Fibroblast of skin of right biceps (primary cell): ENCODE measurements around the gene MYO9A.
"Not testable (repeated sequence)": the region's sequence is repeated elsewhere in the genome, so short reads cannot be mapped to it uniquely, and the experiment has no call there.

ENCODE experiments used
- DNase-seq: peaks from one replicate; pipeline ENCODE4 v3.0.0-alpha.2; 2013

Gene MYO9A

DNA sequence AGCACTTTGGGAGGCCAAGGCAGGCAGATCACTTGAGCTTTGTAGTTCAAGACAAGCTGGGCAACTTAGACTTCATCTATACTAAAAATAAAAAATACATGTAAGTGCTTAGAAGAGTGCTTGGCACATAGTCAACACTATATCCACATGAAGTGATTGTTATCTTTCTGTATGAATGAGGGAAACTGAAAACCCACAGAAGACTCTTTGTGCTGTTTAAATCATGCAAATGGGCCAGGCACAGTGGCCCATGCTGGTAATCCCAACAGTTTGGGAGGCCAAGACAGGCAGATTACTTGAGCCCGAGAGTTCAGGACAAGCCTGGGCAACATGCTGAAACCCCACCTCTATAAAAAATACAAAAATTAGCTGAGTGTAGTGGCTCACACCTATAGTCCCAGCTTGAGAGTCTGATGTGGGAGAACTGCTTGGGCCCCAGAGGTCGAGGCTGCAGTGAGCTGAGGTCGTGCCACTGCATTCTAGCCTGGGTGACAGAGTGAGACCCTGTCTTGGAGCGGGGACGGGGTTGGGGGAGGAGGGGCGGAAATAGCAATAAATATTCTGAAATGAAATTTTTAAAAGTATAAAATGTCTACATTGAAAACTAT lies 177.9 kb downstream of the MYO9A start:
- DNase-seq: no peak

GRCh38 chr15:71937650-71938311 lies 180.2 kb downstream of the MYO9A start:
- no peak for DNase-seq

DNA sequence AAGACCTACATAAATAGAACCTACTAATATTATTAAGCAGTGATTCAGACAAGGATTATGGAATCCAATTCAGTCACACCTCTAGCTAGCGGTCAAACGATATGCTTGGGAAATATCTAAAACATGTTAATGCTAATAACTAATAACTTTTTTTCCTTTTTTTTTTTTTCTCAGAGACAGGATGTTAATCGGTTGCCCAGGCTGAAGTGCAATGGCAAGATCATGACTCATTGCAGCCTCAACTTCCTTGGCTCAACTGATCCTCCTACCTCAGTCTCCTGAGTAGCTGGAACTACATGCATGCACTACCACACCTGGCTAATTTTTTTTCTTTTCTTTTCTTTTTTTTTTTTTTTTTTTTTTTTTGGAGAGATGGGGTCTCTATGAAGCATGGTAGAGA lies 183.5 kb downstream of the MYO9A start:
- no peak for DNase-seq

- DNase-seq: no peak
These were observed 185.3 kb downstream of the MYO9A start for GRCh38 chr15:71932689-71933088.

- no peak for DNase-seq
These were observed 186.7 kb downstream of the MYO9A start for GRCh38 chr15:71931261-71931660.

GRCh38 chr15:71925145-71925544 lies 192.8 kb downstream of the MYO9A start:
- no peak for DNase-seq

DNA sequence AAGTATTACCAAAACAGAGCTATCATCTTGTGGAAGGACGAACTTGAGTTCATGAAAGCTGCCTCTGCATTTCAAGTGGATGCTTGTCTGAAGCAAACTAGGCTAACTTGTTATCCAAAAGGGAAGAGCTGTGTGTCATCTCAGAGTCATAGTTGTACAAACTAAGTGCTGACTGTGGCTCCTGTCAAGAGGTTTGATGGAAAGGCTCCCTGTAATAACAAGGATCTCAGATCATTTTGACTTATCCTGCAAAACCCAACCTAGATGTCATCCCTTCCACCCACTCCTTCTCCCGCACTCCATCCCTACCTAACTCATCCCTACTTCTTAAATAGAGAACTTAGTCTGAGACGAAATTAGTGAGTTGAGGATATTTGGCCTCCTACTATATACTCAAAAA lies 196.8 kb downstream of the MYO9A start:
- DNase-seq: peak; percentile 26

GRCh38 chr15:71920573-71920972 lies 197.4 kb downstream of the MYO9A start:
- DNase-seq: no peak

DNA sequence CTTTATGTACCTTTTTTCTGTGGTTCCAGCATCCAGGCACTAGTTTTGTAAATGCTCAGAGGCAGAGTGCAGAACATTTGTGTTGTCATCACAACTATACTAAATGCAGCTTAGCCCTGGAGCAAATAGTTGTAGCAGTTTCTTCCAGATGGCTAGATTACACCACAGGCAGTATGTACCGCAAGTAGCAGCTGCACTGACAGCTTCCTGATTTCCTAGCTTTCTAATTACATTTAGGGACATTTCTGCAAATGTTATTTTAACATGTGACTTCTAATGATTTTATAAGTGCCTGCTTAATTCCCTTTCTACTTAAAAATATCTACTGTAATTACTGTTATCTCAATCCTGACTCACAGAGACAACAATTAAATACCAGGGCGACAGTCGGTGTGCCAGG lies 201.1 kb downstream of the MYO9A start:
- DNase-seq: no peak

DNA sequence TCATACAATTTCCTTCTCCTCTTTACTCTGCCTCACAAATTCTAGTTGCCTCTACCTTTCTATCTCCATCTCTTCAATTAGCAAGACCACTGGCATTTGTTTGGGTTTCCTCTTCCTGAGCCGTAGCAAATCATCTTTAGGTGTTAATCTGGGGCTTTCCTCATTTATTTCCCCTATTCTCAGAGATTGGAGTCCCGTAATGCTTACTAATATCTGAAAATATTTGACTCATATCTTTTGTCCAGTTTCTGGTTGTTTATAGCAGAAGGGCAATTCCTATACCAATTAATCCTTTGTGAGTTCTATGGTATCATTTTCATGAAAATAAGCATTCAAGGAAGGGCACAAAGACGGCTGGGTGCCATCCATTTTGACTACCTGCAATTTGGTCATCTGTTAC lies 203.9 kb downstream of the MYO9A start:
- no peak for DNase-seq

- no peak for DNase-seq
These were observed 218.3 kb downstream of the MYO9A start for GRCh38 chr15:71899674-71900073.

- peak; percentile 50 for DNase-seq
These were observed 224.3 kb downstream of the MYO9A start for GRCh38 chr15:71893691-71894090.

DNA sequence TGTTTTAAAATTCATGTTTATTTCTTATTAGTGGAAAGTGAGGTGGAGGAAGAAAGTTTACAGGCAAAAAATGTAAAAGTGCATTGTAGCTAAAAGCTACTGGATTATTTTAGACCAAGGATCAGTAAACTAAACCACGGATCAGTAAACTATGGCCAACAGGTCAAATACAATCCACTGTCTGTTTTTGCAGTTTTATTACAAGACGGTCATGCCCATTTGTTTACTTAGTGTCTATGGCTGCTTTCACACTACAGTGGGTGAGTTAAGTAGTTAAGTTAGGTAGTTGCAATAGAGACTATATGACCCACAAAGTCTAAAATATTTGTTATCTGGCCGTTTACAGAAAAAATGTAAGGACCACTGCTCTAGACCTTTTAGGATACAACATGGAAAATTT lies 225.6 kb downstream of the MYO9A start:
- DNase-seq: no peak

- no peak for DNase-seq
These were observed 226.9 kb downstream of the MYO9A start for GRCh38 chr15:71891026-71891425.

- no peak for DNase-seq
These were observed 228.0 kb downstream of the MYO9A start for GRCh38 chr15:71889947-71890346.

GRCh38 chr15:71889385-71889784 lies 228.6 kb downstream of the MYO9A start:
- no peak for DNase-seq

GRCh38 chr15:71888797-71889196 lies 229.2 kb downstream of the MYO9A start:
- DNase-seq: no peak

DNA sequence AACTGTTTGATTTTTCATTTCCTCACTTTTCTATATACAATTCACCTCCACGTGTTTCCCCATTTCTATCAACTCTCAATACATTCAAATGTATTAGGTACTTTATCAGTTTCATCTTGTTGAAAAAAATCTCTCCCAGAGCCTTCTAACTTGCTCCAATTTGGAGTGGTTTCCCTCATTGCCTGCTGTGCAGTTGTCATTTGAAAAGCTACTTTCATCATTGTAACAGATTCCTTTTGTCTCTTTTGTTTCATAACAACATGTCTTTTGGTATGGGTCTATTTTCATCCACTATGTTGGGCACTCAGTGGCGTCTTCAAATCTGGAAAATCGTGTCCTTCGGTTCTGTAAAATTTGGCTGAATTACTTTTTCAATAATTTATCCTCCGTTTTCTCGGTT lies 232.6 kb downstream of the MYO9A start:
- no peak for DNase-seq

- no peak for DNase-seq
These were observed 234.5 kb downstream of the MYO9A start for GRCh38 chr15:71883447-71883846.

DNA sequence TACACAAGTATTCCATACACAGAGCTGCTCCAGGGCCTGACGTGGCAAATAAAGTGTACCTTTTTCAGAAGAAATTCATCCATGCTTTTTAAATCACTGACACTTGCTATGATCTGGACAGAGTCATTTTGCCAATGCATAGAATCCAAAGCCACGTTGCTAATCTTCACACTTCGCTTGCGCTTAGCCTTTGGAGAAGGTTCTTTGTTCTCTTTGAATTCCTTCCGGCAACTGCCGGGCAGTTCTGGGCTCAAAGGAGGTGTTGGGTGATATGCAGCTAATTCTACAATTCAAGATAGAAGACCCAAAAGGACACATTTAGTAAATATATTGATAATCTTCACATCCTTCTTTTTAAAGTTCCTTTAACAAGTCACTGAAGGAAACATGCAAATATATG lies 237.7 kb downstream of the MYO9A start:
- no peak for DNase-seq

DNA sequence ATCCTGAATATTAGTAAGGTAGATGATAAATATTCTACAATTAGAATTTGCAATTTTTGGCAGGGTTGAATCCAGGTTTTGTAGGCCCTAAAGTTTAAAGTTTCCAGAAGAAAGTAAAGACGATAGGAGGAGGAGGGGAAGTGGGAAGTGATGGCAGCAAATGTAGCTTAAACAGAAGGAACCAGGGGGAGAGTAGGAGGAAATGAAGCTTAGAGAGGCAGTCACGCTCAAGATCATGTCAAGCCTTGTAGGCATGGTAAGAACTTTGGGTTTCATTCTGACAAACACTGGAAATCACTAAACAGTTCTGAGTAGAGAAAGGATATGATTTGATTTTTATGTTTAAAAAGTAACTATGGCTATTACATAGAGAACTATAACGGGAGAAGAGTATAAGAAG lies 243.7 kb downstream of the MYO9A start:
- DNase-seq: no peak

GRCh38 chr15:71858232-71858631 lies 259.7 kb downstream of the MYO9A start:
- DNase-seq: not testable (repeated sequence)

DNA sequence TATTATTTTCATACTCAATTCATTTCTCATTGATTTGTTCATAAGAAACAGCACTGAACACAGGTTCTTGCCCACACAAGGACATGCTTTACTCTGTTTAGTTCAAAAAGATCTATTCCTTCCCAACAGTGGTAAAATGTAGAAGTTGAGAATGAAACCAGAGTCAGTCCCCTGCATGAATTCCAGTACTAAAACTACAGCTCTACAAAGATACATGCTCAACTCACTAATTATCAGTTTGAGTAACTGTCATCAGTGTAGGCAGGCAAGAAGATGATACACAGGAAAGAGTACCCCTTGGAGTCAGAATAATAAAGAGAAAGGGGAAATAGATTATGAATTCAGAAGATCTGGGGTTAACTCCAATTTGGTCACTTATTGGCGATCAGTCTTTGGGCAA lies 264.4 kb downstream of the MYO9A start:
- DNase-seq: no peak

DNA sequence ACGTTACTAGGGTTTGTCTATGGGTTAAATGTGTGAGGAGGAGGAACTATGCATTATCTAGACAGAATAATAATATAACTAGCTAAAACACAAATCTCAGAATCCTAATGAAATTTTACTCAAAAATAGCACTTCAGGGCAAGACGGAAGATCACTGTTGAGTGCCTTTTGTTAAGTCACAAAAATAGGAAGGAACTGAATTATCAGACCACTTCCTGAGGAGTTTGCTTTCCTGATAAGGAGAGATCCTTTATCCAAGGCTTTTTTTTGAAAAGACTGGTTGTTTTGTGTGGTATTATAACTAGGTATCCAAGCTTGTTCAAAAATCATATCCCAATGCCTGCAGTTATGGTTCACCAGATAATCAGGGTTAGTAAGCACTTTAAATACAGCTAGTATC lies 273.0 kb downstream of the MYO9A start:
- DNase-seq: no peak

DNA sequence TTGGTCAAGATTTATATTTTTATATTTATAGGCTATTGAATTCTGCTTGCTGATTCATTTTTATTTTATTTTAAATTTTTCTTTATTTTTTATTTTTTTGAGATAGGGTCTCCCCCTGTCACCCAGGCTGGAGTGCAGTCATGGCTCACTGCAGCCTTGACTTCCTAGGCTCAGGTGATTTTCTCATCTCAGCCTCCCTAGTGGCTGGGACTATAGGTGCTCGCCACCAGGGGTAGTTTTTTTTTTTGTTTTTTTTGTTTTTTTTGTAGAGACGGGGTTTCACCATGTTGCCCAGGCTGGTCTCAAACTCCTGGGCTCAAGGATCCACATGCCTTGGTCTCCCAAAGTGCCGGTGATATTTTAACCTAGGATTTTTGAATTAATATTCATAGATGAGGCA lies 276.4 kb downstream of the MYO9A start:
- no peak for DNase-seq
